Measurements from ENCODE around the gene ATP1A2.

The ATP1A2 gene

DNA sequence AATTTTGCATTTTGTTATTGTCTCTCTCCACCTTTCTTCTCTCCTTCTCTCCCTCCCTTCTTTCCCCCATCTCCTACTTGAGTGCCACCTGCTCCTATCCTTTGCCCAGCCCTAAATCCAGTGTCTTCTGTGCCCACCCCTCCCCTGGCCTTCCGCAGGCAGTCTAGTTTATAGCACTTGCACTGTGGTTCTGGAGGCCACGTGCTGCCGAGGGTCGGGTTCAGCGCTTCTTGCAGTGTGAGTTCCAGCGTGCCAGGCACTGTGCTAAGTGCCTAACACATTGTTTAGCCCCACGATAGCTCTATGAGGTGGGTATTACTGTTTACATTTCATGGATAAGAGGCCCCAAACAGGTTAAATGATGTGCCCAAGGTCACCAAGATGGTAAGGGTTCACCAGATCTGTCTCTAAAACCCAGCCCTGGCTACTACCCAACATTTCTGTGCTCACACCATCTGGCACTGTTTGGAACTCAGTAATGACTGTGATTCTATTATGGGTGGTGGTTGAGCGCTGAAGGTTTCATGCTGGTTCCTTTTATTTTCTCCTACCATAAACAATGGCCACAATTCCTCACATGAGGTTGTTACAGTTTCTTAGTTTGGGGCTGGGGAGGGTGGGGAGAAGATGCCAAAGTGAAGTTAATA lies 21.8 kb downstream of the ATP1A2 start:
- CTCF ChIA-PET: interaction anchor here (1.2 to 2.1 kb wide), 2 partner anchors 12 to 56 kb away, joined by 3 to 5 read pairs; no protein-coding TSS in a partner anchor
- POLR2A ChIA-PET: no interaction called here
- DNase-seq (ENCODE audit: extremely low spot score): no peak
- TF ChIP-seq CTCF (IDR thresholded peaks at IDR 0.05; ENCODE audit: control extremely low read depth, extremely low read depth, low read depth, missing control alignments): no peak

DNA sequence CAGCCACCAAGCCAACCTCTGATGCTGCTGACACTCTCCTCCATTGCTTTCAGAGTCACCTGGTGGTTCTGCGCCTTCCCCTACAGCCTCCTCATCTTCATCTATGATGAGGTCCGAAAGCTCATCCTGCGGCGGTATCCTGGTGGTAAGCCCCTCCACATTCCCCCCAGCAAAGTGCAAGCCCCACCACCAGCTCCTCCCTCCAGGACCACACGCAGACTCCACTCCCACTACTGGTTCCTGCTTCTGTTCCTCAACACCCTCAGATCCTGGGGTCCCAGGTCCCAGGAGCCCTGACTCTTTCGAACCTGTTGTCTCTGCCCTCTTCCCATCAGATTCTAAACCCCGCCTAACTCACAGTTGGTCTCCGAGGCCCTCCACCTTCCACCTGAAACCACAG lies 24.3 kb downstream of the ATP1A2 start:
- TF ChIP-seq CTCF (IDR thresholded peaks at IDR 0.05; ENCODE audit: control extremely low read depth, extremely low read depth, low read depth, missing control alignments): no peak
- POLR2A ChIA-PET: no interaction called here
- CTCF ChIA-PET: interaction anchor here (1.6 kb wide), 1 partner anchor 55 kb away, joined by 5 read pairs; no protein-coding TSS in a partner anchor
- no peak for DNase-seq (ENCODE audit: extremely low spot score)

DNA sequence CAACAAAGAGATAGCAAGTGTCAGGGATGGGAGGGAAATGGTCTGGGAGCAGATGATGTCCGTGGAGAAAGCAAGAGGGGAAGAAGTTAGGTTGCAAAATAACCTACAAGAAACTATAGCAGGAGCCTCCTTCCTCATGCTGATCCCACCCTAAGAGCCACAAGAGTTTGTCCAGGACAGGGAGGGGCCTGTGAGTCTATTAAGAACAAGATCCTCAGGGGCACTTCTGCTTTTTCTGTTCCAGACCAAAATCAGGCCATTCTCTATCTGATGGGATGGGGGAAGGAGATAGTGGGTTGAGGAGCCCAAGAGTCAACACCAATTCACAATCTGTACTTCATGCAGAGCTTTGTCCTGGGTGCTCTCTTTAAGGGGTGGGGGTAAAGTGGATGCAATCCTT lies 28.1 kb downstream of the ATP1A2 start:
- POLR2A ChIA-PET: no interaction called here
- CTCF ChIA-PET: interaction anchor here (0.9 kb wide), 1 partner anchor 14 kb away, joined by 3 read pairs; no protein-coding TSS in a partner anchor
- no peak for DNase-seq (ENCODE audit: extremely low spot score)
- no peak for TF ChIP-seq CTCF (IDR thresholded peaks at IDR 0.05; ENCODE audit: control extremely low read depth, extremely low read depth, low read depth, missing control alignments)

- CTCF ChIA-PET: no interaction called here
- TF ChIP-seq CTCF (IDR thresholded peaks at IDR 0.05; ENCODE audit: control extremely low read depth, extremely low read depth, low read depth, missing control alignments): no peak
- DNase-seq (ENCODE audit: extremely low spot score): no peak
- POLR2A ChIA-PET: no interaction called here
These were observed 29.4 kb downstream of the ATP1A2 start for GRCh38 chr1:160144921-160145320.

GRCh38 chr1:160146107-160146506 lies 30.5 kb downstream of the ATP1A2 start:
- ChIA-PET CTCF (no interaction called here), POLR2A (no interaction called here)
- DNase-seq (ENCODE audit: extremely low spot score): no peak
- TF ChIP-seq CTCF (IDR thresholded peaks at IDR 0.05; ENCODE audit: control extremely low read depth, extremely low read depth, low read depth, missing control alignments): no peak

GRCh38 chr1:160148121-160148520 lies 32.6 kb downstream of the ATP1A2 start:
- no peak for TF ChIP-seq CTCF (IDR thresholded peaks at IDR 0.05; ENCODE audit: control extremely low read depth, extremely low read depth, low read depth, missing control alignments)
- DNase-seq (ENCODE audit: extremely low spot score): no peak
- ChIA-PET CTCF (interaction anchor here (1.2 to 1.7 kb wide), 5 partner anchors 10 to 45 kb away, joined by 3 to 5 read pairs (median 3); no protein-coding TSS in a partner anchor), POLR2A (no interaction called here)

Data from GM10248 (cell line).